Activated naive CD8-positive, alpha-beta T cell treated with anti-CD3 and anti-CD28 coated beads for 36 hours (primary cell): ENCODE data around the gene ATP5IF1. TPM values are rescaled to one million over a fixed set of nuclear protein-coding genes. Genes with fewer than 3 reads are reported as not detected.

Source experiments
- DNase-seq: peaks from one replicate; pipeline ENCODE4 v3.0.0; 2021
- H3K27ac Mint-ChIP-seq: one replicate; pipeline ENCODE4 v1.8.0; 2022; ENCODE audit warnings: mild to moderate bottlenecking, moderate library complexity, mixed read lengths
- H3K27me3 Mint-ChIP-seq: one replicate; pipeline ENCODE4 v1.8.0; 2022; ENCODE audit warnings: mild to moderate bottlenecking, mixed read lengths
- H3K36me3 Mint-ChIP-seq: one replicate; pipeline ENCODE4 v1.8.0; 2021; ENCODE audit warnings: mild to moderate bottlenecking, mixed read lengths
- H3K4me1 Mint-ChIP-seq: one replicate; pipeline ENCODE4 v1.8.0; 2021; ENCODE audit warnings: mixed read lengths
- H3K4me3 Mint-ChIP-seq: one replicate; pipeline ENCODE4 v1.8.0; 2022; ENCODE audit warnings: mild to moderate bottlenecking, moderate library complexity, mixed read lengths
- H3K9me3 Mint-ChIP-seq: one replicate; pipeline ENCODE4 v1.8.0; 2022; ENCODE audit warnings: mixed read lengths
- total RNA-seq, 2 experiments: library from RNA; stranded (reverse); gene quantifications; one replicate each; pipeline ENCODE4 v1.2.3, GENCODE V29; 2021

The ATP5IF1 gene
- total RNA-seq, 2 experiments from 2014 or later, result 180 to 197 TPM

- Mint-ChIP-seq H3K27ac (no peak overlapping the region), H3K36me3 (peaks cover 6% of the 10 kb centered on the region), H3K4me1 (peaks cover 2% of the 10 kb centered on the region), H3K4me3 (no peak overlapping the region), H3K9me3 (no peaks in the 10 kb centered on the region), H3K27me3 (no peaks in the 10 kb centered on the region)
- no peak for DNase-seq
These were observed 33.6 kb downstream of the ATP5IF1 start for GRCh38 chr1:28269529-28269928.

DNA sequence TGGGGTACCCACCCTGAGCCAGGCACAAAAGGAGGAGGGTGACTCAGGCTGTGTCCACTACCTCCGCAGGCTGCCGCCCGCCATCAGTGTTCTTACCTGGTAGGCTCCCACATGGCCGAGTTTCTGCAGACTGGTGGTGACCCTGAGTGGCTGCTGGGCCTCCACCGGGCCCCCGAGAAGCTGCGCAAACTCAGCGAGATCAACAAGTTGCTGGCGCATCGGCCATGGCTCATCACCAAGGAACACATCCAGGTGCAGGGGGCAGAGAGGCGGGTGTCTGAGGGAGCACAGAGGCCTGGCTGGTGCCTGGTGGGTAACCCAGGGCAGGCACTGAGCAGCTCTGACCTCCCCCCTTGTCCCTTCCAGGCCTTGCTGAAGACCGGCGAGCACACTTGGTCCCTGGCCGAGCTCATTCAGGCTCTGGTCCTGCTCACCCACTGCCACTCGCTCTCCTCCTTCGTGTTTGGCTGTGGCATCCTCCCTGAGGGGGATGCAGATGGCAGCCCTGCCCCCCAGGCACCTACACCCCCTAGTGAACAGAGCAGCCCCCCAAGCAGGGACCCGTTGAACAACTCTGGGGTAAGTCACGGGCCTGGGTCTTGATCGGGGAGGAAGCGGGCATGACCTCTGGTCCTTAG lies 36.4 kb downstream of the ATP5IF1 start:
- peaks cover 13% of the 10 kb centered on the region for H3K36me3 Mint-ChIP-seq
- no peak overlapping the region for H3K27ac Mint-ChIP-seq

GRCh38 chr1:28273216-28273860 lies 37.4 kb downstream of the ATP5IF1 start:
- no peaks in the 10 kb centered on the region for H3K9me3 Mint-ChIP-seq
- H3K27me3 Mint-ChIP-seq, result no peaks in the 10 kb centered on the region
- H3K36me3 Mint-ChIP-seq, result peaks cover 20% of the 10 kb centered on the region
- no peaks in the 10 kb centered on the region for H3K4me1 Mint-ChIP-seq
- H3K27ac Mint-ChIP-seq, result no peak overlapping the region
- H3K4me3 Mint-ChIP-seq, result no peak overlapping the region
- no peak for DNase-seq

More for the DNA sequence above, 36.4 kb downstream of the ATP5IF1 start:
- no peaks in the 10 kb centered on the region for H3K4me1 Mint-ChIP-seq
- no peaks in the 10 kb centered on the region for H3K9me3 Mint-ChIP-seq
- no peak for DNase-seq
- no peak overlapping the region for H3K4me3 Mint-ChIP-seq
- no peaks in the 10 kb centered on the region for H3K27me3 Mint-ChIP-seq

DNA sequence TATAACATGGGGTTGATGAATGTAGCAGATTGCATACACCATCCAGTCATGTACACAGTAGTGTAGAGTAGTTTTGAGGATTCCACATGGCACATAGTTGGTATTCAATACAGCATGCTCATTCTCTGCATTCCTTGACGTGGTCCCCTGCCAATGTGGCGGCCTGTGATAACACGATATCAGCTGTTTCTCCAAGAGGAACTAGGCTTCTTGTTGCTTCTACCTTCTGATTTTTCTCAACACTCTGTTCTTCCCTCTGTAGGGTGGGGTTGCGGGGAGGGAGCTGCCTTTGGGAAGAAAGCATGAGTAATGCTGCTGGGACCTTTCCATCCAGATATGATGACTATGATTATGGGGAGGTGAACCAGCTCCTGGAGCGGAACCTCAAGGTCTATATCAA lies 42.8 kb downstream of the ATP5IF1 start:
- H3K27ac Mint-ChIP-seq, result no peak overlapping the region

GRCh38 chr1:28279721-28280120 lies 43.8 kb downstream of the ATP5IF1 start:
- H3K4me1 Mint-ChIP-seq, result no peaks in the 10 kb centered on the region
- H3K36me3 Mint-ChIP-seq, result peaks cover 25% of the 10 kb centered on the region
- no peak overlapping the region for H3K27ac Mint-ChIP-seq
- DNase-seq, result no peak
- no peak overlapping the region for H3K4me3 Mint-ChIP-seq
- H3K27me3 Mint-ChIP-seq, result no peaks in the 10 kb centered on the region
- H3K9me3 Mint-ChIP-seq, result no peaks in the 10 kb centered on the region

More for the DNA sequence above, 42.8 kb downstream of the ATP5IF1 start:
- no peak for DNase-seq
- peaks cover 31% of the 10 kb centered on the region for H3K36me3 Mint-ChIP-seq
- no peak overlapping the region for H3K4me3 Mint-ChIP-seq
- H3K4me1 Mint-ChIP-seq, result no peaks in the 10 kb centered on the region
- H3K27me3 Mint-ChIP-seq, result no peaks in the 10 kb centered on the region
- no peaks in the 10 kb centered on the region for H3K9me3 Mint-ChIP-seq

GRCh38 chr1:28280501-28280900 lies 44.6 kb downstream of the ATP5IF1 start:
- H3K4me3 Mint-ChIP-seq, result no peak overlapping the region
- peaks cover 18% of the 10 kb centered on the region for H3K36me3 Mint-ChIP-seq
- no peaks in the 10 kb centered on the region for H3K4me1 Mint-ChIP-seq

GRCh38 chr1:28280977-28281381 lies 45.1 kb downstream of the ATP5IF1 start:
- Mint-ChIP-seq H3K4me1 (no peaks in the 10 kb centered on the region), H3K4me3 (no peak overlapping the region), H3K27me3 (no peaks in the 10 kb centered on the region), H3K9me3 (no peaks in the 10 kb centered on the region), H3K27ac (no peak overlapping the region), H3K36me3 (peaks cover 18% of the 10 kb centered on the region)
- no peak for DNase-seq

More at GRCh38 chr1:28280501-28280900, 44.6 kb downstream of the ATP5IF1 start:
- no peak for DNase-seq
- H3K27ac Mint-ChIP-seq, result no peak overlapping the region
- no peaks in the 10 kb centered on the region for H3K9me3 Mint-ChIP-seq
- H3K27me3 Mint-ChIP-seq, result no peaks in the 10 kb centered on the region

DNA sequence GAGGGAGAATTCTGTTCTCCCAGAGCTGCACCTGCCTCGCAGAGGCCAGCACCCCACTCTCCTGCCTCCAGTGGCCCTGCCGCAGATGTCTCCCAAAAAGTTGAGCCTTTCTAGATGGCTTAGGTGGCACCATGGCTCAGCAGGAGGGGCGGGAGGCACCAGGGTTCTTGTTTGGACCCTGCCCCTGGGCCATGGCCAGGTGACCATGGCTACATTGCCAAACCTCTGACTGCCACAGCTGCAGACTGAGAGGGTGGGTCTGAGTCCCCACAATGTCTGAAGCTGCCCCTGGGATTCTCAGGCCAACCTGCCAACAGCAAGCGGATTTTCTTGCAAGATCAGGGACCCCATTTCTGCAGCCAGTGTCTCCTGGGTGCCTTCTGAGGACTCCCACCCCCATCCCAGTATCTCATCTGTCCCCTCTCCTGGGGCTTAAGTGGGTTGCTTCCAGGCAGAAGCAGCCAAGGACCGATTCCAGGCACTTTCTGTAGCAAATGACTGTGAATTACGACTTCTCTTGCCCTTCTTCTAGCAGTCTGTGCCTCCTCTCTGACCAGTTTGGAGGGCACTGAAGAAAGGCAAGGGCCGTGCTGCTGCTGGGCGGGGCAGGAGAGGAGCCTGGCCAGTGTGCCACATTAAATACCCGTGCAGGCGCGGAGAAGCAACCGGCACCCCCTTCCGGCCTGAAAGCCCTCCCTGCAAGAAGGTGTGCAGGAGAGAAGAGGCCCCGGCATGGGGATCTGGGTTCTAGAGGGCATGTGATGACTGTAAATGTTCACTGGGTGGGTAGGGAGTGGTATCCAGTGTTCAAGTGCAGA lies 45.9 kb downstream of the ATP5IF1 start:
- H3K4me3 Mint-ChIP-seq, result no peak overlapping the region
- no peak for DNase-seq
- H3K9me3 Mint-ChIP-seq, result no peaks in the 10 kb centered on the region
- no peaks in the 10 kb centered on the region for H3K4me1 Mint-ChIP-seq
- H3K36me3 Mint-ChIP-seq, result peaks cover 18% of the 10 kb centered on the region
- no peaks in the 10 kb centered on the region for H3K27me3 Mint-ChIP-seq
- H3K27ac Mint-ChIP-seq, result no peak overlapping the region

- no peak for DNase-seq
- Mint-ChIP-seq H3K27me3 (no peaks in the 10 kb centered on the region), H3K36me3 (peaks cover 15% of the 10 kb centered on the region), H3K9me3 (no peaks in the 10 kb centered on the region), H3K4me1 (no peaks in the 10 kb centered on the region), H3K4me3 (no peak overlapping the region), H3K27ac (no peak overlapping the region)
These were observed 46.8 kb downstream of the ATP5IF1 start for GRCh38 chr1:28282426-28283407.

DNA sequence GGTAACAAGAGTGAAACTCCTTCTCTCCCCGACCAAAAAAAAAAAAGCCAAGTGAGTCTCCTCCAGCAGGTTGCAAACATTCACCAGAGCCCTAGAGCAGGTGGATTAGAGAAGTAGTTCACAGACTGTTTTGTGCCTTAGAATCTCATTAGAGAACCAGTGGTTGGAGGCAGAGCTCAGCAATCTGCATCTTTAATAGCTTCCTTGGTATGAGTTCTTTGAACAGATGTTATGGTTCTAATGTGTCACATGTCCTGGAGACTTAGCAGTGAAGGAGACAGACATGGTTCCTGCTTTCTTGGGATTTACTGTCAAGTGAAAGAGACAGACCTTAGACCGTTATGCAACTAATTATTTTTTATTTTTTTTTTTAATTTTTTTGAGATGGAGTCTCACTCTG lies 50.2 kb downstream of the ATP5IF1 start:
- H3K27me3 Mint-ChIP-seq, result no peaks in the 10 kb centered on the region

More for the DNA sequence above, 50.2 kb downstream of the ATP5IF1 start:
- no peaks in the 10 kb centered on the region for H3K4me1 Mint-ChIP-seq
- peaks cover 2% of the 10 kb centered on the region for H3K36me3 Mint-ChIP-seq
- H3K27ac Mint-ChIP-seq, result no peak overlapping the region
- DNase-seq, result no peak
- H3K4me3 Mint-ChIP-seq, result no peak overlapping the region
- no peaks in the 10 kb centered on the region for H3K9me3 Mint-ChIP-seq

Other genes starting within 250 kb of the ATP5IF1 start
- gene EYA3, start 147.5 kb upstream of the ATP5IF1 start, total RNA-seq, result 10 to 100 TPM; 30.0 to 30.3 TPM
- gene PTAFR, start 59.4 kb upstream of the ATP5IF1 start, total RNA-seq, result under 1 TPM; 0.22 to 0.29 TPM
- 100 to 1,000 TPM; 109 to 121 TPM for gene DNAJC8, start 3.1 kb upstream of the ATP5IF1 start, total RNA-seq
- 10 to 100 TPM; 35.4 to 36.3 TPM for gene SESN2, start 23.4 kb downstream of the ATP5IF1 start, total RNA-seq
- gene MED18, start 92.9 kb downstream of the ATP5IF1 start, total RNA-seq, result 10 to 100 TPM; 15.0 to 17.1 TPM
- gene PHACTR4, start 133.6 kb downstream of the ATP5IF1 start, total RNA-seq, result 10 to 100 TPM; 23.9 TPM